ENCODE data around the gene FOXD3.
"Not testable (repeated sequence)": the region's sequence is repeated elsewhere in the genome, so short reads cannot be mapped to it uniquely, and the experiment has no call there.

Gene FOXD3

GRCh38 chr1:63321066-63321784, 1.1 kb upstream of the FOXD3 start:
- DNase-seq, result no peak

- DNase-seq, result no peak
Observed at GRCh38 chr1:63321785-63322113, 618 bp upstream of the FOXD3 start.

GRCh38 chr1:63322944-63323864, 837 bp downstream of the FOXD3 start:
- DNase-seq, result peak; percentile 54 to 78

GRCh38 chr1:63323865-63324778, 1.8 kb downstream of the FOXD3 start:
- DNase-seq, result peak; percentile 19 to 61

GRCh38 chr1:63324779-63325119, 2.4 kb downstream of the FOXD3 start:
- no peak for DNase-seq

DNA sequence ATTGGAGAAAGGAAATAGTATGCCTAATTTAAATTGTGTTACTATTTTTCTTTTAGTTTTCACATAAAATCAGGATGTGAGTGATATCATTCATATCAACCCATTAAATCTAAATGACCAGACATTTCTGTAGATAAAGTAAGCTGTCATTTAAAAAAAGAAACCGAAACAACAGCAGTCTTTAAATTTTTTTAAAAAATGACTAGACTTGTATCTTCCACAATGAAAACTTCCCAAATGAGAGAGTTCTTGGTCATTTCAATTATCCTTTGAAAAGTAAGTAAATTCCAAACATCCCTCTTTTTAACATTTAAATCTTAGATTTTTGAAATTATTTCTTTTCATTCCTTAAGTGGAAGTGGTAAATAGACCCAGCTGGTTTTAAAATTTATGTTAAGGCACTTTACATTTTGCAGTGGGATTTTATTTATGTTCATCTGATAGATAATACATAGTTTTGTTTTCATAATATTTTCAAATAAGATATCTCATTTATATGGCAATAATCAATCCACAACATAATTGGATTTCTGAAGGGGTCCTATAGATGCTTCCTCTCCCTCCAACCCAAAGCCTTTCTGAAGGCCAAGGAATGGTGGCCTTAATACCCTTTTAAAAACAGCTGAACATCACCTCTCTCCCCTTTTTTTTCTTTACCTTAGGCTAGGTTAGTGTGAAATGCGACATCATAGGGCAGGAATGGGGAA, 3.1 kb downstream of the FOXD3 start:
- no peak for DNase-seq

GRCh38 chr1:63326106-63326472, 3.7 kb downstream of the FOXD3 start:
- no peak for DNase-seq

GRCh38 chr1:63326473-63327380, 4.4 kb downstream of the FOXD3 start:
- DNase-seq, result no peak

DNA sequence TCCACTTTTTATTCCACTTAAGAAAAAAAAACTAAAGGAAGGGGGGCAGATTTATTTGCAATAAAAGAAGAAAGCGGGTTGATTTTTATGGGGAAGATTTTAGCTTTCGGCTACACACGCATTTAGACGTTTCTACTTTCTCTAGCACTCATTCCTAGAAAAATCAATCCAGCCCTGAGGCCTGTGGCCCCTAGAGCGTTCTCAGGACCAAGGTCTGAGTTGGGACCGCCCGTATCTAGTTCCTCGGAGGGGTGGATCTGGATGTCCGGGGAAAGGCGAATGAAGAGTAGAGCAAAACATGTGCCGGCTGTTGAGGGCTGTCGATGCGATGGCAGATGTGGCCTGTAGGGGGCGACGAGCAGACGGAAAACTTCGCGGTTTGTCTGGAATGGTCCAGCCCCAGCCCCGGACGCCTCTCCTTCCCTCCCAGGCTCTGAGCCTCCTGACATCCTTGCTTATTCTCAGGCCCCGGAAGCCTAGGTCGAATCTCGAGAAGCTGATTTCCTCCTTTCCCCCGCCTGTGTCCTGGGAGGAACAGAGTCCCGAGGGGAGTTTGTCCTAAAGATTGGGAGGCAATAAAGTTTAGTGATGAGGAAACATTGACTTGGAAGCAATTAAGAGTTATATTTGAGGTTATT, 5.2 kb downstream of the FOXD3 start:
- DNase-seq, result peak; percentile 39 to 49

GRCh38 chr1:63328122-63328521, 5.8 kb downstream of the FOXD3 start:
- no peak for DNase-seq

- no peak for DNase-seq
Observed at GRCh38 chr1:63328781-63329180, 6.4 kb downstream of the FOXD3 start.

DNA sequence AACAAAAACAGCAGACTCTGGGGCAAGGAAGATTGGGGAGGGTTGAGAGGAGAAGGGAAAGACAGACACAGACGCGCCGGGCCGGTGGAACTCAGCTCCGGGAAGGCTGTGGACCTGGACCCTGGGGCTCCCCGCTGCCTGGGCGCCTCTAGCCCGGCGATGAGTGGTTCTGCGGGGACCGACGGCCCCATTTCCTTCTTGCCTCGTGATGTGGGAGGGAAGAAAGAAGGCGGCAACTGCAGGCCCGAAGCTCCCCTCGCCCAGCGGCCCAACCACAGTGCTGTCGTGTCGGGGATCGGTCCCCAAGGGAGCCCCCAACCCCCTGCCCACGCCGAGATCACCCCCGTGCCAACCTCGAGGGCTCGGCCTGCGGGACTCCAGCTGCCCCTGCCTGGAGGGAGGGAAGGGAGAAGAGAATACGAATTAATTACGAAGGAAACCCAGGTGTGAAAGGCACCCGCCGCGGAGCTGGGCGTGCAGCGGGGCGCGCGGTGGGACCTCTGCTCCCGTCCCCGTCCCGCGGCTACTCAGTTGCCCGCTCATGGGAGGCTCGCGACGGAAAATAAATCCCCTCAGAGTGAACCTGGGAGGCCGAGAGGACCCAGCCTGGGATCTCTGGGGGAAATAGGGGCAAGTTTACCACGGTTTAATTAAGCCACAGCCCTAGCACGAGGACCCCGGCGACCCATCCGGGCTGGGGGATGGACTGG, 7.4 kb downstream of the FOXD3 start:
- DNase-seq, result no peak

DNA sequence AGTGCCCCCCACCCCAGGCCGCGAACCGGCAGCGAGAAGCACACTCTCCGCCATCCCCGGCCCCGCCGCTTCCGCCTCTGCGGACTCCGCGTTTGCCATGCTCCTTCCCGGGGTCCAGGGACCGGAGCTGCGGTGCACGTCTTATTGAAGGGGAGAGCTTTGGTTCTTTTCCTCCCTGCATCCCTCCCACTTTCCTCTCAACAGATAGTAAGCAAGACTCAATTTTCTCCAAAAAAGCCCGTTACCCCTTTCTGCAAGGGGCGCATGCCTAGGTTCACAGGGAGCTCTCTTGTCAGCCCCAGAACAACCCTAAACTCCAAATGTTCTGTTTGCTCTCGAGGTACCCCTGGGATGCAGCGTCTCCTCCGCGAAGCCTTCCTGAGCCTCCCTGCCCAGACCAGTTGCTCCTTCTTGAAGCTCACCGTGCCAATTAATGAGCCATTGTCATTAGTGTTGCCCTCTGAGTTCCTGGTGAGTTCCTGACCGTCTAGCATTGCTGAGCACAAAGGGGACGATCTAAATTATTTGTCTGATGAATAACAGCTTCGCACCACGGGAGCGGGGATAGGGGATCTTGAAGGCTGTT, 8.1 kb downstream of the FOXD3 start:
- DNase-seq, result no peak

GRCh38 chr1:63342402-63342801, 20.0 kb downstream of the FOXD3 start:
- DNase-seq, result no peak

GRCh38 chr1:63343922-63344321, 21.6 kb downstream of the FOXD3 start:
- no peak for DNase-seq

DNA sequence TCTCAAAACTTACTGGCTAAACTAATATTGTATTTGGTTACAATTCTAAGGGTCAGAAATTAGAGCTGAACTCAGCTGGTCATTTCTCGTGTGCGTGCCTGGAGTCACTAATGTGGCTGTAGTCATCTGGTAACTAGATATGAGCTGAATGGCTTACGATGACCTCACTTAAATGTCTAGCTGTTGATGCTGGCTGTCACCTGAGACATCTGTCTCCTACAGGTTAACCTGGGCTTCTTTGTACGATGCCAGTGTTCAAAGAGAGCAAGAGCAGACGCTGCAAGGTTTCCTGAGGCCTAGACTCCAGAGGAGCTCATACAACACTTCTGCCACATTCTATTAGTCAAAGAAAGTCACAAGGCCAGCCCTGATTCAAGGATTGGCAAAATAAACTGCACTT, 28.0 kb downstream of the FOXD3 start:
- no peak for DNase-seq

DNA sequence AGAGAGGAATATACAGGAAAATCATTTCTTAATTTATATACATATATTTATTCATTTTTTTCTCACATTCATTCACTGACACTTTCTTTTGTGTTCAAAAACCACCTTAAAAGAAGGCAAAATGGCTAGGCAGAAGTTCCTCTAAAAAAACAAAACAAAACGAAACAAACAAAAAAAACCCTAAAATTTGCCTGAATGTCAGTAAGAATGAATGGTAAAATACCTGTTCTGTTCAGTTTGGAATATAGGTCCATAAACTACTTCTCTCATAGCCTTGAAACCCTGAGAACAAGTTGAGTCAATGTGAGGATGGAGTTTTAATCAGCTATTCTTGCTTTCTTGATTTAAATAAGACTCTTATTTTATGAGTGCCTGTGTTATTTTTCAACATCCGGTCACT, 30.4 kb downstream of the FOXD3 start:
- DNase-seq, result no peak

- DNase-seq, result not testable (repeated sequence)
Observed at GRCh38 chr1:63356234-63356633, 33.9 kb downstream of the FOXD3 start.

DNA sequence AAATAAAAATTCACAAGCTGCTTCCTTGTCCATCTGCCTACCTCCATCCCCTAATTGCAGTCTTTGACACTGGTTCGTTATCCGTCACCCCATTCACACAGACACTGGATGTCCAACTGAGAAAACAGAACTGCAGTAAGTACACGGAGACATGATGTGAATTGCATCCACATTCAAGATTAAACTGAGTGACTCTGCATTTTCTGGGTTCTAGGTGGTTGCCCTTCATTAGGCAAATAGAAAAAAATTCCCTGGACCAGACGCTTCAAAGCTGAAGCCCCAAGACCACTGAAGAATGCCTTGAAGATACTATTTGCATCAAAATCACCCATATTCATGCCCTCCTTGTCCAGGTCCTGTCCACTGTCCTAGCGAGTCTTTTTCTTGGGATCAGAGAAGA, 37.2 kb downstream of the FOXD3 start:
- no peak for DNase-seq

GRCh38 chr1:63362073-63362472, 39.7 kb downstream of the FOXD3 start:
- no peak for DNase-seq

All from NCI-H2081 (cell line).